Fibroblast of skin of back (primary cell): ENCODE results near the gene BBS9.

Experiments used
- DNase-seq: peaks from one replicate; pipeline ENCODE4 v3.0.0-alpha.2; 2013

Gene BBS9

GRCh38 chr7:33379891-33380525, 250.6 kb downstream of the BBS9 start:
- no peak for DNase-seq

GRCh38 chr7:33388332-33388731, 259.0 kb downstream of the BBS9 start:
- peak; percentile 62 for DNase-seq

DNA sequence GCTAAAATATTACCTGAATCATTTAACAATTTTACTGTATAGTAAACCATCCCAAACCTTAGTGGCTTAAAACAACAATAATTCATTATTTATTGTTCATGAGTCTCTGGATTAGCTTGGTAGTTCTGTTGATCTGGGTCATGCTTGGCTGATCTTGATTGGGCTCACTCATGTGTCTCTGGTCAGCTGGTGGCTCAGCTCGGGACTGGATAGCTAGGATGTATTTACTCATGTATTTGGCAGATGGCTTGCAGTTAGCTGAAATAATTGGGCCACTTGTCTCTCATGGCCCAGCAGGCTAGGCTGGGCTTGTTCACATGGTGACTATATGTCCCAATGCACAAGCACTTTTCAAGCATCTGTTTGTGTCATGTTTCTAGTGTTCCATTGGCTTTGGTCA, 262.8 kb downstream of the BBS9 start:
- no peak for DNase-seq

DNA sequence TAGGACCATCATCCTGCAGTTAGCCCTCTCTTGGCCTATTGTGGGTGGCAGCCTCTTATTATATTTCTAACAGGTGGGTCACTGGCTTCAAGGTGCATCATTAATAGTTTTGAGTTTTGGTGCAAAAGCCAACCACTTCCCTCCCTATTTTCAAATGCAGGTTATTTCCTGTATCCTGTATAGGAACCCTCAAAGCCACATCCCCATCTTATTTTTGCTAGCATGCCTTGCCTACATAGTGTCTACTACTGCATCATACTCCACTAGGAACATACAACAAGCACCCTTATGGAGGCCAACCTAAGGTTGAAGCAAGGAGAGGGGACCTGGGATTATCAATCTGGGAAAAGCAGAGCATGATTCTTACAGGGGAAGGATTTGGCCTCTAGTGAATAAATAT, 264.4 kb downstream of the BBS9 start:
- DNase-seq: no peak

GRCh38 chr7:33395340-33395739, 266.0 kb downstream of the BBS9 start:
- DNase-seq: no peak

GRCh38 chr7:33399528-33400213, 270.3 kb downstream of the BBS9 start:
- no peak for DNase-seq

DNA sequence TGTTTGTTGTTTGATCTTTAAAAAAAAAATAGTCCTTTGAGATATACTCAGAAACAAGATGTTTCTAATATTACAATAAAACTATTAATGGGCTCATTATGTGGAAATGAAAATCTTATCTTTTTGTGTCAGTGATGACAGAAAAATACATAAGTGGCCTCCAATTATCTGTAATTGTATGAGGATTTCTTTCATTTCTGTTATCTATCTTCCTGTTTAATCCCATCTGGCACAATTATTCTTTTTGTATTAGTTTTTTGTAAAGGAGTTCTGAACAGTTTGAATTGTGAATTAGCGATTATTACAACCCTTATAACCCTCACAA, 270.8 kb downstream of the BBS9 start:
- DNase-seq: no peak

DNA sequence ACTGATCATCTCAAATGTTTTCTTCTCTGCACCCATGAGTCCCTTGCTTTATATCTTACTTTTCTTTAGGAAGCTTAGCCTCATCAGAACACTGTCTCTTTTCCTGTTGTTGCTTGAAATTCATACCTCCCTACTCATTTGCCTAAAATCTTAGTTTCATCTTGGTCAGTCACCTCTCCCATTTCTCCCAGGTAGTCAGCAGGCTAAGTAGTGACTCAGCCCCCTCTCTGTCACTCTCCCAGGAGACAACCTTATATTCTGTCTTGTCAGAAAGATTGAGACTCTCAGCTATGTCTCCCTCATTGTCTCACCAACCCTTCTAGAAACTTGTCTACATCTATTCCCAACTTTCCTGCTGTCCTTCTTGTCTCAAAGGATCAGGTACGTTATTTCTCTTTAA, 280.9 kb downstream of the BBS9 start:
- no peak for DNase-seq

DNA sequence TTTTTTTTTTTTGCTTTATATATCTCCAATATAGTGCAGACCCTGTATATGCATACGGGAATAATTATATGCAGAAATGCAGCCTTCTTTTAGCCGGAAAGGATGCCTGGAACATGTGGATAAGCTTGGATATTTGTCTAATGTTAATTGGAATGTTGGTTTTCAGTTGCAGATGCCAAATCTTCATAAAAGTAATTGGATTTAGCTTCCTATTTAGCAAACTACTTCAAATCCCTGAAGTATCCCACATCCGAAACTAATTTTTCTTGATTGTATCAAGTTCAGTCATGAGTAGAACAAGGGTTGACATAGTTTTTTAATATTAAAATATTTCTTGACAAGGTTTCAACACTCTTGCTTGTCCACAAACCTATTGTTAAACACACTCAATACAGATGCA, 281.7 kb downstream of the BBS9 start:
- no peak for DNase-seq

GRCh38 chr7:33412331-33412730, 283.0 kb downstream of the BBS9 start:
- DNase-seq: no peak

DNA sequence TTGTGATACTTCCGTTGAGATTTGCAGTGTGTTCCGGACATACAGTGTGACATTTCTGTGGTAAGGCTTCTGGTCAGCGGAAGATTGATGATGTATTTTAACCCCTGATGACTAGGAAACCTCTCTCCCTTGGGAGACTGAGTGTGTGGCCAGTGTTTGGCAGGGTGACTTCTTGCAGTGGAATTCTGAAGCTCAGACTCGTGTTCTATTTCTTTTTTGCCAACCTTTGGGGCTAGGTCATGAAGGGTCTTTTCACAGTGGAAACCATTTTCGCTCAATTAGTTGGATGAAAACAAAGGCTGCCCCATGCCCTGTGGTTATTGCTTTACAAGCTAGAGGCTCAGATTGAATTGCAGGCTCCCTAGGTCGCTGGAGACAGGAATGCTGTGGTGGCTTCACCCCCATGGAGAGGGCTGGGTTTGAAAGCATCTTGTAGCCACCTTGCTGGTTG, 288.9 kb downstream of the BBS9 start:
- peak; percentile 90 for DNase-seq

DNA sequence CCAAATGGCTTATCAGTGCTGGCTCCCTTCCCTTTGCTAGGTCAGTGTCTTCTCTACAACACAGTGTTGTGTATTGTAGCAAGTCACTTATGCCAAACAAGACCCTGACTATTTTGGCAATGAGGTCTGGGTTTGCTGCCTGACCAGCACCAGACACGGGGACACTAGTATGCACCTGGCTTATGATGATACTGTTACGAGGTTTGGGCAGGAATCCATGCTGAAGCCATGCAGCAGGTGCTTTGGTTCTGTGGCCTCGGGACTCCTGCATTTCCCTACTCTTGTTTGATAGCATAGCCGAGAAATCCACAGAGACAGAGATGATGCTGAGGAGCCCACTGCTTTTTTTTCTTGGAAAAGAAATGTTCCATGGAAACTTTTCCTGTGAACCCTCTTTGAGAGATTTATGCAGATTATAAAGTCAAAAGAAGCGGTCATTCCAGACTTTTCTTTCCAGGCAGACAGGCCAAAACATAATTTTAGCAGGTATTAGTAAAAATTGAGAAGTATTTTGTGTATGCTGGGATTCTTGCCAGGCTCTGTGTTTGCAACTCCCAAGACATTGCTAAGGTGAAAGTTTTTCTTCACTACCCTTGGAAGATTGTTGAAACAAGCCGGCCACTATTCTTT, 291.1 kb downstream of the BBS9 start:
- DNase-seq: no peak

GRCh38 chr7:33421429-33421828, 292.1 kb downstream of the BBS9 start:
- DNase-seq: peak; percentile 19

- no peak for DNase-seq
These were observed 292.8 kb downstream of the BBS9 start for GRCh38 chr7:33422141-33422540.

DNA sequence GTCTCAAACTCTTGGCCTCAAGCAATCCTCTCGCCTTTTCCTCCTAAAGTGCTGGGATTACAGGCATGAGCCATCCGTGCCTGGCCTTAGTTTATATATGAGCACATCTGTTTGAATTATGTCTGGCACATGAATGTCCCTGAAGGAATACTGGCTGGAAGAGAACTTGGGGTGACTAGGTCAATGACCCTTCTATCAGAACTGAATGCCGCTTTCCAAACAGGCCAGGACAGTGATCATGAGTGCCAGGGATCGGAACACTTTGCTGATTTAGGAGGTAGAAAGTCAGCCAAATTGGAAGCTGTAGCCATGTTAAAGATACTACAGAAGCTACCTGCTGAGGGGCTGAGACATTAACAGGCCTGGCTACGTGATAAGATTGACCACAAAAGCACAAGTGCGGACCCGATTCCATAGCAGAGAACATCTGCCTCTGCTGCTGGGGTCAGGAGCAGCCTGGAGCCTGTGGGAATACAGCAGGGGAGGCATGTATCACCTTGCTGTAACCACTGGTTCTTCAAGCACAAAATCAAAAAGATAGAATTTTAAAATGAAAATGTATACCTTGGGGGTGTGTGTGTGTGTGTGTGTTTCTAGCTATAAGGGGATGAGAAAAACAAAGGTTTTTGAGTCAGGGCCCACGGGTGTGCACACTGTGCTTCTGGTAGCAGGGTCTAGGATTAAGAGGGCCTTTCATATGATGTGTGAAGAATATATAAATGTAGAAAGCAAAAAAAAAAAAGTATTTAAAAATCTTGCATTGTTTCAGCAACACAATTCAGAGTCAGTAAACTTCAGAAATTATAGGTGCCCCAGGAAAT, 293.7 kb downstream of the BBS9 start:
- no peak for DNase-seq

DNA sequence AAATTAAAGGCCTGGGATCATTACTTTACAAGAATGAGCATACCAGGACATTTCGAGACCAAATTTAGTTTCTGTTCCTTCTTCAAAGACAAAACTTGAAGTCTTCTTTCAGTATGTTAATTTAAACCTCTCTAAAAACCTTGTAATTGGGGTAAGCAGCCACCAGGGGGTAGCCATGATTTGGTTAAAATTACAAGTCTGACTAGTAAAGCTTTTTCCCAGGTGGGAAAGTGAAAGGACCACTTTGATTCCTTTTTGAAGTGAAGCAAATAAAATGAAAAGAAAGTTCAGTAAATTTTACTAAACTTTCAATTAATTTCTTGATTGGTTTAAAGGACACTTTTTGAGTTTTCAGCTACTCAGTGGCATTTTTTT, 294.3 kb downstream of the BBS9 start:
- DNase-seq: no peak

- no peak for DNase-seq
These were observed 296.0 kb downstream of the BBS9 start for GRCh38 chr7:33425395-33425794.

GRCh38 chr7:33425929-33426678, 296.7 kb downstream of the BBS9 start:
- no peak for DNase-seq

GRCh38 chr7:33428415-33428814, 299.1 kb downstream of the BBS9 start:
- DNase-seq: no peak

DNA sequence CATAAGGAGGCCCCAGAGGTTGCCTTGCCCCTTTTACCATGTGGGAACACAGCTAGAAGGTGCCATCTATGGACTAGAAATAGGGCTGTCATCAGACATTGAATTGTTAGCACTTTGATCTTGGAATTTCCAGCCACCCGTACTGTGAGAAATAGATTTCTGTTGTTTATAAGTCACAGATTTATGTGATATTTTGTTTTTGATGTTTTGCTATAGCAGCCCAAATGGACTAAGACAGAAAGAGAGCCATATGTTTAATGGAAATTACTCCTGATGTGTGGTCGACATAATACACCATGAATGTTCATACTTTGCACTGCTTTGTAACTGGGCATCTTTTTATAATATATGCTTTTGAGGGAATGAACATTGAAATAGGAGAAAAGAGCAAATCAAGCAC, 302.2 kb downstream of the BBS9 start:
- no peak for DNase-seq

DNA sequence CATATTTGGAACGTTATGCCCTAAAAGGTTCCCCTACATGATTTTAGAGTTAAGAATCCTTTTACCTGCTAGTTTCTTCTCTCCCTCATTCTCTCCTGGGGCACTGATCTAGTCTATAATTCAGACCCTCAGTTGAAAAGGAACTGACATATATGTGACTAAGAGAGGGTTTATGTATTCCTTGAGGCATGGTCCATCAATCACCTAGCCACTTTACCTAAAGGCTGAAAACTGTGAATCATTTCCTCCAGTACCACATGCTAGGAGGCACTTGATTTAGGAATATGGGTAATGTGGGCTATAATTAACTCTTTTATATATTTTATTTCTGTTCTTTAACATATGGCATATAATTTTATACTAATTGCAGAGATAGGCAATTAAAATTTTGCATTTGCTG, 303.5 kb downstream of the BBS9 start:
- no peak for DNase-seq

- no peak for DNase-seq
These were observed 304.0 kb downstream of the BBS9 start for GRCh38 chr7:33433357-33433756.

DNA sequence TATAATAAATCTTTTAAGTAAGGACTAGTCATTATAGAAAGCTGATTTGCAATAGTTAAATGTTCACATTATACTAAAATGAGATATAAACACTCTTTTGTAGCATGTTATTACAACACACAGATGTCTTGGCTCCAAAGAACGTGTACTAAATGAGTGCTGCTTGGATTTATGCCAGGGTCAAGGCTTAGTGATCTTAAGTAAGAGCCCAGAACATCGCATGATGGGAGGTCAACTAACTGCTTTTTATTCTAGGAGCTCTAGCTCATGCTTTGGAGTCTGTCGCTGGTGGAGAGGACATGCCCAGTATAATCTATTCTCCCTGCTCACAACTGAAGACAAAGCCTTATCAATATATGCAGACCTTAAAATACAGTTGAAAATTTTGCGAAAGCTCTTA, 315.1 kb downstream of the BBS9 start:
- no peak for DNase-seq
